Activated effector memory CD4-positive, alpha-beta T cell treated with anti-CD3 and anti-CD28 coated beads, Interleukin-2, amount 50 U/mL, for 16 hours (primary cell): ENCODE data around the gene MS4A6E.
A peak's percentile ranks its signal among the peaks of the same experiment; 100 is the strongest.
"Not testable (repeated sequence)": the region's sequence is repeated elsewhere in the genome, so short reads cannot be mapped to it uniquely, and the experiment has no call there.

Source experiments
- DNase-seq: peaks from one replicate; pipeline ENCODE4 v3.0.0-alpha.2; 2020

Gene MS4A6E

GRCh38 chr11:60338053-60338452 lies 11.0 kb downstream of the MS4A6E start:
- no peak for DNase-seq

GRCh38 chr11:60339356-60339755 lies 12.3 kb downstream of the MS4A6E start:
- DNase-seq = no peak

- no peak for DNase-seq
Measured at GRCh38 chr11:60343094-60343704, 16.1 kb downstream of the MS4A6E start.

- no peak for DNase-seq
Measured at GRCh38 chr11:60344146-60344545, 17.1 kb downstream of the MS4A6E start.

- DNase-seq = no peak
Measured at GRCh38 chr11:60345489-60345888, 18.4 kb downstream of the MS4A6E start.

GRCh38 chr11:60347084-60347797 lies 20.2 kb downstream of the MS4A6E start:
- no peak for DNase-seq

GRCh38 chr11:60348116-60348515 lies 21.1 kb downstream of the MS4A6E start:
- no peak for DNase-seq

- no peak for DNase-seq
Measured at GRCh38 chr11:60349990-60350389, 22.9 kb downstream of the MS4A6E start.

GRCh38 chr11:60357771-60358170 lies 30.7 kb downstream of the MS4A6E start:
- no peak for DNase-seq

- no peak for DNase-seq
Measured at GRCh38 chr11:60360621-60361020, 33.6 kb downstream of the MS4A6E start.

GRCh38 chr11:60362241-60362640 lies 35.2 kb downstream of the MS4A6E start:
- DNase-seq = no peak

GRCh38 chr11:60363542-60364470 lies 36.8 kb downstream of the MS4A6E start:
- peak; percentile 78 for DNase-seq

- DNase-seq = not testable (repeated sequence)
Measured at GRCh38 chr11:60366262-60366904, 39.3 kb downstream of the MS4A6E start.

GRCh38 chr11:60367009-60367408 lies 40.0 kb downstream of the MS4A6E start:
- DNase-seq = no peak

GRCh38 chr11:60367896-60368295 lies 40.8 kb downstream of the MS4A6E start:
- no peak for DNase-seq

- no peak for DNase-seq
Measured at GRCh38 chr11:60370252-60370810, 43.3 kb downstream of the MS4A6E start.

- DNase-seq = no peak
Measured at GRCh38 chr11:60370811-60371298, 43.8 kb downstream of the MS4A6E start.

GRCh38 chr11:60371386-60371785 lies 44.3 kb downstream of the MS4A6E start:
- no peak for DNase-seq

GRCh38 chr11:60371854-60372253 lies 44.8 kb downstream of the MS4A6E start:
- no peak for DNase-seq

- DNase-seq = no peak
Measured at GRCh38 chr11:60372767-60373166, 45.7 kb downstream of the MS4A6E start.

GRCh38 chr11:60375316-60375715 lies 48.3 kb downstream of the MS4A6E start:
- DNase-seq = no peak

- no peak for DNase-seq
Measured at GRCh38 chr11:60376601-60377000, 49.5 kb downstream of the MS4A6E start.
